MM.1S (cell line): Measurements from ENCODE around the gene KRCC1.
"Not testable (repeated sequence)": the region's sequence is repeated elsewhere in the genome, so short reads cannot be mapped to it uniquely, and the experiment has no call there.

Experiments used
- EZH2phosphoT487 ChIP-seq: fragments of 300-600 bp; sonication (generic); IDR thresholded peaks from 2 replicates; pipeline ENCODE4 v1.6.1; 2018; ENCODE audit warnings: antibody characterized with exemption, low read length
- TF ChIP-seq, protein P1 (sequence below): fragments of 300-600 bp; sonication (generic); IDR thresholded peaks from 2 replicates; pipeline ENCODE4 v1.5.1; 2016; ENCODE audit warnings: antibody characterized with exemption, low read length, mixed read lengths

DNA sequence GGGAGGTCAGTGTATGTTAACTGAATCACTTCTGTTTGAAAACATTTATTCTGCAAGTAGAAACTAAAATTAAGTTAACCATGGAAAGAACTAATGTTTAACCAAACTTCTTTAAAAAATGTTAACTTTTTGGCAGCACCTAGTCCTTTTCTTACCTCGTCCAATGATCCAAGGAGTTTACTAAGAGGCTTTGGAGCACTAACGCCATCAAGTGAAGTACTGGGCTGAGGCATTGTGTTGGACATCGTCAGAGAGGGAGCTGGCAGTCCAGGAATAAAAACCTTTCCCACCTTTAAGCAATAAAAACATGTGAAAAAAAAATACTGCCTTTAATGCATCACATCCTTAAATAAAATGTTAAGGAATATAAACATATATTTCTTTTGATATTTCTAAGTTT is 63.0 kb downstream of the KRCC1 start:
- TF ChIP-seq, protein P1, sequence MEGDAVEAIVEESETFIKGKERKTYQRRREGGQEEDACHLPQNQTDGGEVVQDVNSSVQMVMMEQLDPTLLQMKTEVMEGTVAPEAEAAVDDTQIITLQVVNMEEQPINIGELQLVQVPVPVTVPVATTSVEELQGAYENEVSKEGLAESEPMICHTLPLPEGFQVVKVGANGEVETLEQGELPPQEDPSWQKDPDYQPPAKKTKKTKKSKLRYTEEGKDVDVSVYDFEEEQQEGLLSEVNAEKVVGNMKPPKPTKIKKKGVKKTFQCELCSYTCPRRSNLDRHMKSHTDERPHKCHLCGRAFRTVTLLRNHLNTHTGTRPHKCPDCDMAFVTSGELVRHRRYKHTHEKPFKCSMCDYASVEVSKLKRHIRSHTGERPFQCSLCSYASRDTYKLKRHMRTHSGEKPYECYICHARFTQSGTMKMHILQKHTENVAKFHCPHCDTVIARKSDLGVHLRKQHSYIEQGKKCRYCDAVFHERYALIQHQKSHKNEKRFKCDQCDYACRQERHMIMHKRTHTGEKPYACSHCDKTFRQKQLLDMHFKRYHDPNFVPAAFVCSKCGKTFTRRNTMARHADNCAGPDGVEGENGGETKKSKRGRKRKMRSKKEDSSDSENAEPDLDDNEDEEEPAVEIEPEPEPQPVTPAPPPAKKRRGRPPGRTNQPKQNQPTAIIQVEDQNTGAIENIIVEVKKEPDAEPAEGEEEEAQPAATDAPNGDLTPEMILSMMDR = not testable (repeated sequence)
- TF ChIP-seq EZH2phosphoT487 = not testable (repeated sequence)
